GM21529 (cell line): ENCODE results near the gene INCENP.
"Not testable (repeated sequence)": the region's sequence is repeated elsewhere in the genome, so short reads cannot be mapped to it uniquely, and the experiment has no call there.

Experiments
- ATAC-seq: cut with Tn5 transposase; IDR thresholded peaks from one replicate; pipeline ENCODE4 v1.9.1; 2021; ENCODE audit not compliant: unreplicated experiment

Gene INCENP

DNA sequence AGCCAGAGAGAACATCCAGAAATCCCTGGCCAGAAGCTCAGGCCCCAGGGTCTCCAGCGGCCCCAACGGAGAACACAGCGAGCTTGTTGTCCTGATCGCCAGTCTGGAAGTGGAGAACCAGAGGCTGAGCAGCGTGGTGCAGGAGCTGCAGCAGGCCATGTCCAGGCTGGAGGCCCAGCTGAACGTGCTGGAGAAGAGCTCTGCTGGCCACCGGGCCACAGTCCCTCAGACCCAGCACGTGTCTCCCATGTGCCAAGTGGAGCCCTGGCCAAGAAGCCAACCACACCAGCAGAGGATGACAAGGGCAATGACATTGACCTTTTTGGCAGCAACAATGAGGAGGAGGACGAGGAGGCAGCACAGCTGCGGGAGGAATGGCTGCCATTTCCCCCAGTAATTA lies 45.6 kb downstream of the INCENP start:
- no peak for ATAC-seq

DNA sequence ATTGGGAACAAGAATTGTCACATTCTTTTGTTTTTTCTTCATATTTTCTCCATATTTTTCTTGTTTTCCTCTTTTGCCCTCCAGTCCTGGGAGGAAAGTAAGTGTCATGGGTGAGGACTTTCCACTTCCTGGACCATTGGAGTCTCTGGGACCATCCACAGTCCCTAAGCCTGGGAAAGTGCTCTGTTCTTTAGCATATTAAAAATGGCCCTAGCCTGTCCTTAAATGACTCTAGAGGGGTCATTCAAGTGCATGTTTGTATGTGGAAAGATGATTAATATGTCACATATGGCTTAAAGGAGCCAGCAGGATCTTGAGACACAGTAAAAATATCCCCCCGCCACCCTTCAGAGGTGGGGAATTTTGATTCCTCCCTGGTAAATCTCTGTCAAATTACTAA lies 46.1 kb downstream of the INCENP start:
- no peak for ATAC-seq

DNA sequence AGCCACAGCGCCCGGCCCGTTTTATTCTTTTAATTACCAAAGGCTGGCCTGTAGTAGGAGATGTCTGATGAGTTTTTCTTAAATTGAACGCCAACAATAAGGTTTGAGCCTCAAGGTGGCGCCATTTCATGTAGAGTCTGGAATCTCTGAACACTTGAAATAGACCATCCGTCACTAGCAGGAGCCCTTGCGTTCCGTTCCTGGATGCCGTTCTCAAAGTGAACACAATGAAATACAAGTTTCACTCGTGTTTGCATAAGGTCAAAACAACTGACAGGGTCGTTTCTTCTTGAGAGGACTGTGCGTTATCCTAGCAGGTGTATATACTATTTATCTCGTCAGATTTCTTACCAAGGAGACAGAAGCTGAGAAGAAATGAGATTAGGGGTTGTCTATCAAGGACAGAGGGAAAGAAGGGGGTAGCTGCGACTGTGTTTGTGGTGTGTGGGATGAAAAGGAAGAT lies 47.5 kb downstream of the INCENP start:
- no peak for ATAC-seq

DNA sequence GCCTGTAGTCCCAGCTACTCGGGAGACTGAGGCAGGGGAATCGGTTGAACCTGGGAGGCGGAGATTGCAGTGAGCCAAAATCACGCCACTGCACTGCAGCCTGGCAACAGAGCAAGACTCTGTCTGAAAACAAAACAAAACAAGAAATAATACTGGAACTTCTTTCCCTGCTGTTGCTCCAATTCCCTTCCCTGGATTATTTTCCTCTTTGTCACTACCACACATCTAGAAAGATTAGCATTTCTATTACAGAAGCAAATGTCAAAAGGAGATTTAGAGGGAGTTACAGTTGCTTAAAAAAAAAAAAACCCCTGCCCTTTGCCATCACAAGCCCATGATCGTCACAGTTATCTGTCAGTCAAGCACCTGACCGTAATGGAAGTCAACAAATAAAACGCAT lies 48.5 kb downstream of the INCENP start:
- no peak for ATAC-seq

DNA sequence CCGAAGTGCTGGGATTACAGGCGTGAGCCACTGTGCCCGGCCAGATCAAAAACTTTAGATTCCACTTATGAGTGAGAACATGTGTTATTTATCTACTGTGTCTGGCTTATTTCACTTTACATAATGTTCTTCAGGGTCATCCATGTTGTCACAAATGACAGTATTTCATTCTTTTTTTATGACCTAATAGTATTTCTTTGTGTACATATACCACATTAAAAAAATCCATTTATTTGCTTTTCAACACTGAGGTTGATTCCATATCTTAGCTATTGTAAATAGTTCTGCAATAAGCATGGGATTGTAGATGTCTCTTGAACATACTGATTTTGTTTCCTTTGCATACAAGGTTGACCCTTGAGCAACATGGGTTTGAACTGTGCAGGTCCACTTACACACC lies 53.0 kb downstream of the INCENP start:
- no peak for ATAC-seq

DNA sequence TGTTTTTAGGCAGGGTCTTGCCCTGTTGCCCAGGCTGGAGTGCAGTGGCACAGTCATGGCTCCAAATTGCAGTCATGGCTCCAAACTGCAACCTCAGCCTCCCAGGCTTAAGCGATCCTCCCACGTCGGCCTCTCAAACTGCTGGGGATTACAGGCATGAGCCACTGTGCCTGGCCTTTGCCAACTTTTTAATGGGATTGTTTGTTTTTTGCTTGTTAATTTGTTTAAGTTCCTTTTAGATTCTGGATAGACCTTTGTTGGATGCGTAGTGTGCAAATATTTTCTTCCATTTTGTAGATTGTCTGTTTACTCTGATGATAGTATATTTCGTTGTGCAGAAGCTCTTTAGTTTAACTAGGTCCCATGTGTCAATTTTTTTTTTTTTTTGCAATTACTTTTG lies 56.2 kb downstream of the INCENP start:
- ATAC-seq, result no peak

DNA sequence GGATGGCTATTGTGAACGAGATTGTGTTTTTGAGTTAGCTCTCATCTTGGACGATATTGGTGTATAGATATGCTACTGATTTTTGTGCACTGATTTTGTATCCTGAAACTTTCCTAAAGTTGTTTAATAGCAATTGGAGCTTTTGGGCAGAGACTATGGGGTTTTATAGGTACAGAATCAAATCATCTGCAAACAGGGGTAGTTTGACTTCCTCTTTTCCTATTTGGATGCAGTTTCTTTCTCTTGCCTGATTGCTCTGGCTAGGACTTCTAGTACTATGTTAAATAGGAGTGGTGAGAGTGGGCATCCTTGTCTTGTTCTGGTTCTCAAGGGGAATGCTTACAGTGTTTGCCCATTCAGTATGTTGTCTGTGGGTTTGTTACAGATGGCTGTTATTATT lies 57.3 kb downstream of the INCENP start:
- ATAC-seq, result no peak

DNA sequence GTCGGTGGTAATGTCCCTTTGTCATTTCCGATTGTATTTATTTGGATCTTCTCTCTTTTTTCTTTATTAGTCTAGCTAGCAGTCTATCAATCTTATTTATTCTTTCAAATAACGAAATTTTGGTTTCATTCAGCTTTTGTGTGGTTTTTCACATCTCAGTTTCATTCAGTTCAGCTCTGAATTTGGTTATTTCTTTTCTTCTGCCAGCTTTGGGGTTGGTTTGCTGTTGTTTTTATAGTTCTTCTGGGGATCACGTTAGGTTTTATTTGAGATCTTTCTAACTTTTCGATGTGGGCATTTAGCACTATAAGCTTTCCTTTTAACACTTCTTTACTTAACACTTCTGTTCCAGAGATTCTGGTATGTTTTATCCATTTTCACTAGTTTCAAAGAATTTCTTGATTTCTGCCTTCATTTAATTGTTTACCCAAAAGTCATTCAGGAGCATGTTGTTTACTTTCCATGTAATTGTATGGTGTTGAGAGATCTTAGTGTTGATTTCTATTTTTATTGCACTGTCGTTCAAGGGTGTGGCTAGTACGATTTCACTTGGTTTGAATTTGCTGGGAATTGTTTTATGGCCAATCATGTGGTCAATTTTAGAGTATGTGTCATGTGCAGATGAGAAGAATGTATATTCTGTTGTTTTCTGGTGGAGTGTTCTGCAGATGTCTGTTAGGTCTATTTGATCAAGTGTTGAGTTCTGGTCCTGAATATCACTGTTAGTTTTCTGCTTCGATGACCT lies 58.5 kb downstream of the INCENP start:
- no peak for ATAC-seq

DNA sequence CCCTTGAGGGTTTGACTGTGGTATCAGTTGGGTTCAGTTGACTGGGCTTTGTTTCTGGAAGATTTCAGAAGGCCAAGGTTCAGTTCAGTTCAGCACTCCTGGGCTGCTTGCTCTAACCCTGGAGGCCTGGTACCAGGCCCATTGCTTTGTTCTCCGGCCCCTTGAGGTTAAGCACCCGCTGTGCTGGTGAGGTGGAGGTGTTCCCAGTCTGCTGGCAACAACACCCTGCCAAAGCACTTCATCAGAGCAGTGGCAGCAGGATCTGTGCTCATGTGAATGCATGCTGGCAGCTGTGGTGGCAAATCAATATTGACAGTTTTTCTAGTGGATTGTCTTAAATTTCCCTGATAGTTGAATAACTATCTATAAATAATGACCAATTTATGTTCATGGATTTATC lies 62.4 kb downstream of the INCENP start:
- no peak for ATAC-seq

DNA sequence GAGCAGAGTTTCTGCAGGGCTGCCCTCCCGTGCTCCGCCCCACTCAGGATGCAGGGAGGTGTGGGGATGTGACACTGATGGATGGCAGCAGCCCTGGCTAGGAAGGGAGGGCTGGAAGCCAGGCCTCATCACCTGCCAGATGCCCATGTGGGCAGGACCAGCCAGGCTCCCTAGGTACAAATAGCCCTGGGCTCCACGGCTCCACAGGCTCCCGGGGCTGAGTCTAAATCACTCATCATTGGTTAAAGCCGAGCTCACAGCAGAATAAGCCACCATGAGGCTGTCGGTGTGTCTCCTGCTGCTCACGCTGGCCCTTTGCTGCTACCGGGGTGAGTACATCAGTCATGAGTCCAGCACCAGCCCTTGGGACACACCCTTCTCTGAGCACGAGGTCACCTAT lies 66.2 kb downstream of the INCENP start, which contains the start of gene SCGB1D1:
Gene SCGB1D1, plus strand, starts transcription at position 206 of the 400 bp plus-strand sequence. Its CDS starts 69 bp downstream, at position 275.
- ATAC-seq, result no peak

DNA sequence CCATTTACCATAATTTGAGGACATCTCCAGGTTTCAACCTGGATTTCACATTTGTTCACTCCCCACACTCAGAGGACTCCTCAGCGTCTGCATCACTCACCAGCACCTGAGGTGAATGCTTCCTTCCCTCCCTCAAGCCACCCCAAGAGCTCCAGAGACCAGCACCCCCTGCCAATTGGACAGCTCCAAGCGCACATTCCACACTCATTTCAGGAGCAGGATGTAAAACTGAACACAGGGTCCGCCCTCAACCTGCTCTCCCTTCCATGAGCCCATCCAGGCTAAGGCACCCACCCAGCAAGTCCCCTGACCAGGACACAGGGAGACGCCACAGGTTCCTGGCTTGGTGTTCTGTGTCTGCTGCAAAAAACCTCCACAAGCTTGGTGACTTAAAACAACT lies 70.1 kb downstream of the INCENP start:
- ATAC-seq, result no peak

DNA sequence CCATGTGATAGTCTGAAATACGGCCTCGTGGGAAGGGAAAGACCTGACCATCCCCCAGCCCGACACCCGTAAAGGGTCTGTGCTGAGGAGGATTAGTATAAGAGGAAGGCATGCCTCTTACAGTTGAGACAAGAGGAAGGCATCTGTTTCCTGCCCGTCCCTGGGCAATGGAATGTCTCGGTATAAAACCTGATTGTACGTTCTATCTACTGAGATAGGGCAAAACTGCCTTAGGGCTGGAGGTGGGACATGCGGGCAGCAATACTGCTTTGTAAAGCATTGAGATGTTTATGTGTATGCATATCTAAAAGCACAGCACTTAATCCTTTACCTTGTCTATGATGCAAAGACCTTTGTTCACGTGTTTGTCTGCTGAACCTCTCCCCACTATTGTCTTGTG lies 71.2 kb downstream of the INCENP start:
- ATAC-seq, result not testable (repeated sequence)

DNA sequence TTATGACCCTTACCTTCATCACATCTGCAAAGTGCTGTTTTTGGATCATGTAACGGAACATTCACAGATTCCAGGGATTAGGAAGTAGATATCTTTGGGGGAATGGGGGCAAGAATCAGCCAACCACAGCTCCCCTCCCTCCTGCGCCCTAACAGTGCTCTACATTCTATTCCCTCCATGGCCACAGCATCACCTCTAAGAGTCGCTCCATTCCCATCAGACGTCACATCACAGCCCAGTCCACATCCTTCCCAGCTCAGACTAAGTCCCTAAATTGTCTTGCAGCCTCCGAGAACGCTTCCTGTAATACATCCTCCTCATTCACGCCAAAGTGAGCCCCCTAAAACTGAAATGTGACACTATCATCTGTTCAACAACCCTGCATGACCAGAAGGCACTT lies 72.1 kb downstream of the INCENP start:
- no peak for ATAC-seq

DNA sequence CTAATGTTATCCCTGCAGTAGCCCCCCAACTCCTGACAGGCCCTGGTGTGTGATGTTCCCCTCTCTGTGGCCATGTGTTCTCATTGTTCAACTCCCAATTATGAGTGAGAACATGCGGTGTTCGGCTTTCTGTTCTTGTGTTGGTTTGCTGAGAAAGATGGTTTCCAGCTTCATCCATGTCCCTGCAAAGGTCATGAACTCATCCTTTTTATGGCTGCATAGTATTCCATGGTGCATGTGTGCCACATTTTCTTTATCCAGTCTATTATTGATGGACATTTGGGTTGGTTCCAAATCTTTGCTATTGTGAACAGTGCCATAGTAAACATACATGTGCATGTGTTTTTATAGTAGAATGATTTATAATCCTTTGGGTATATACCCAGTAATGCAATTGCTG lies 73.6 kb downstream of the INCENP start:
- ATAC-seq, result not testable (repeated sequence)

DNA sequence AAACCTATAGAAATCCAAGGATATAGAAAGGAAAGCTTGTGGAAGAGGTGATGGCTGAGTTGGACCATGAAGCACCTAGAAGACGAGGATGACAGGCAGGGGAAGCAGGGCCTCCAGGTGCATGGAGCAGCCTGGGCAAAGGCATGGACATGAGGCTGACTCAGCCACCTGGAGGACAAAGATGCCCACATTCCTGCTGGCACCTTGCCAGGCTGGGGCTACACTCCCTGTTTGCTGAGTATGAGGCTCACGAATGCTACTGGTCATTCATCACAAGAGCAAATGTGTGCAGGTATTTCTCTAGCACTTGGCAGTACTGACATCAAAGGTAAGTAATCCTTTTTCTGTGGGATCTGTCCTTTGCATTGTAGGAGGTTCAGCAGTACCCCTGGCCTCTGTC lies 77.6 kb downstream of the INCENP start:
- ATAC-seq, result no peak
